Hematopoietic multipotent progenitor cell treated with erythropoietin and hydrocortisone succinate and interleukin-3 and kit ligand, for 4 days (in vitro differentiated cells): ENCODE data around the gene LMAN1L.

ENCODE experiments used
- DNase-seq: peaks from one replicate; pipeline ENCODE4 v3.0.0-alpha.2; 2015

Gene LMAN1L

GRCh38 chr15:74794248-74794969 lies 18.2 kb upstream of the LMAN1L start:
- no peak for DNase-seq

GRCh38 chr15:74794970-74795349 lies 17.7 kb upstream of the LMAN1L start:
- DNase-seq = no peak

GRCh38 chr15:74795966-74796625 lies 16.5 kb upstream of the LMAN1L start:
- DNase-seq = no peak

GRCh38 chr15:74798388-74799254 lies 14.0 kb upstream of the LMAN1L start:
- DNase-seq = no peak

- DNase-seq = peak; percentile 64
Measured at GRCh38 chr15:74799255-74799855, 13.3 kb upstream of the LMAN1L start.

- DNase-seq = peak; percentile 93
Measured at GRCh38 chr15:74799856-74800558, 12.6 kb upstream of the LMAN1L start.

GRCh38 chr15:74800559-74801094 lies 12.0 kb upstream of the LMAN1L start:
- DNase-seq = peak; percentile 46

GRCh38 chr15:74801311-74801997 lies 11.2 kb upstream of the LMAN1L start:
- no peak for DNase-seq

GRCh38 chr15:74802290-74802689 lies 10.3 kb upstream of the LMAN1L start:
- DNase-seq = no peak

- no peak for DNase-seq
Measured at GRCh38 chr15:74802862-74803447, 9.7 kb upstream of the LMAN1L start.

GRCh38 chr15:74804935-74805334 lies 7.7 kb upstream of the LMAN1L start:
- DNase-seq = no peak

GRCh38 chr15:74807282-74807681 lies 5.4 kb upstream of the LMAN1L start:
- no peak for DNase-seq

- DNase-seq = no peak
Measured at GRCh38 chr15:74808078-74808839, 4.4 kb upstream of the LMAN1L start.

- DNase-seq = no peak
Measured at GRCh38 chr15:74808840-74809229, 3.8 kb upstream of the LMAN1L start.

- DNase-seq = no peak
Measured at GRCh38 chr15:74809242-74809641, 3.4 kb upstream of the LMAN1L start.

- DNase-seq = no peak
Measured at GRCh38 chr15:74809956-74810355, 2.7 kb upstream of the LMAN1L start.

GRCh38 chr15:74815121-74815934 lies 2.7 kb downstream of the LMAN1L start:
- no peak for DNase-seq

- no peak for DNase-seq
Measured at GRCh38 chr15:74815961-74816360, 3.3 kb downstream of the LMAN1L start.

GRCh38 chr15:74816624-74817369 lies 4.2 kb downstream of the LMAN1L start:
- DNase-seq = no peak
